Measurements from ENCODE around the gene CKM.
"Not testable (repeated sequence)": the region's sequence is repeated elsewhere in the genome, so short reads cannot be mapped to it uniquely, and the experiment has no call there.

CKM gene

DNA sequence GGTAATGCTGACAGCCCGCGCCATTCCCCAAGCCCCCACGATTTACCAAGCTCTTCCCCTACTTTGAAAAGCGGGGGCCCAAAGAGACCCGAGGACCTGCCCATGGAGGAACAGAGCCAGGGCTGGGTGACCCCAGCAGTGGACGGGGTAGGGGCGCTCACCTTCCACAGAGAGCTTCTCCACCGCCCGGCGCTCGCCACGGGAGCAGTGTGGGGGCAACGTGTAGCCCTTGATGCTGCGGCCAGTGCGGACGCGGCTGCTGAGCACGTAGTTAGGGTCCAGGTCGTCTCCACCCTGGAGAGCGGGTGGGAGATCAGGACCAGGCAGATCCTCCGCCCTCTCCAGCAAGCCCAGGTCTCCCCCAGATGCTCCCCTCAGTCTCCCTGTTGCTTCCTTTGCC lies 7.4 kb downstream of the CKM start:
- no peak overlapping the region for H3K9ac ChIP-seq (ENCODE audit: low read length in 2 of 2)
- no peaks in the 10 kb centered on the region for H3K36me3 ChIP-seq (ENCODE audit: control insufficient read depth in 2 of 2, insufficient read depth in 2 of 2, low read length in 2 of 2)
- peaks cover 2 to 4% of the 10 kb centered on the region in 2 donors for H3K27me3 ChIP-seq (ENCODE audit: control insufficient read depth in 1 of 2, insufficient read depth in 2 of 2, low read length in 2 of 2)
- H3K27ac ChIP-seq (ENCODE audit: low read length) = no peak overlapping the region
- H3K9me3 ChIP-seq (ENCODE audit: control insufficient read depth in 2 of 2, low read length in 2 of 2) = no peaks in the 10 kb centered on the region
- H3K4me3 ChIP-seq (ENCODE audit: low read length in 2 of 2) = no peak overlapping the region
- no peaks in the 10 kb centered on the region for H3K4me1 ChIP-seq (ENCODE audit: control insufficient read depth, insufficient read depth, low read length)

DNA sequence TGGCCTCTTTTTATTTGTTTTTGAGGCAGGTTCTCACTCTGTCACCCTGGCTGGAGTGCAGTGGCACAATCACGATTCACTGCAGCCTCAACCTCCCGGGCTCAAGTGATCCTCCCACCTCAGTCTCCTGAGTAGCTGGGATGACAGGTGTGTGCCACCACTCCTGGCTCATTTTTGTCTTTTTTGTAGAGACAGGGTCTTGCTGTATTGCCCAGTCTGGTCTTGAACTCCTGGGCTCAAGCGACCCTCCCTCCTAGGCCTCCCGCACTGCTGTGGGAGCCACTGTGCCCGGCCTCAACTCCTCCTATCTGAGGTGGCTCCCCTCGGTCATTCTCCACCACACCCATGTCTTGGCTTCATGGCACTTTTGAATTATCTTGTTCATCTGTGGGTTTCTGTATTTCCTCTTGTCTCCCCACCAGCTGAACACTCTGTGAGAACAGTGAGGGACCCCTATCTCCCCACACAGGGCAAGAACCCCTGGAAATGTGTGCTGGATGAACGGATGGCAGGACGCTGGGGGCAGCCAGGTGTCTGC lies 7.9 kb downstream of the CKM start:
- Histone ChIP-seq H3K4me1 (ENCODE audit: control insufficient read depth, insufficient read depth, low read length) (no peaks in the 10 kb centered on the region), H3K9me3 (ENCODE audit: control insufficient read depth in 2 of 2, low read length in 2 of 2) (no peaks in the 10 kb centered on the region), H3K9ac (ENCODE audit: low read length in 2 of 2) (no peak overlapping the region), H3K27me3 (ENCODE audit: control insufficient read depth in 1 of 2, insufficient read depth in 2 of 2, low read length in 2 of 2) (peaks cover 2 to 4% of the 10 kb centered on the region in 2 donors), H3K36me3 (ENCODE audit: control insufficient read depth in 2 of 2, insufficient read depth in 2 of 2, low read length in 2 of 2) (no peaks in the 10 kb centered on the region), H3K4me3 (ENCODE audit: low read length in 2 of 2) (no peak overlapping the region), H3K27ac (ENCODE audit: low read length) (no peak overlapping the region)

DNA sequence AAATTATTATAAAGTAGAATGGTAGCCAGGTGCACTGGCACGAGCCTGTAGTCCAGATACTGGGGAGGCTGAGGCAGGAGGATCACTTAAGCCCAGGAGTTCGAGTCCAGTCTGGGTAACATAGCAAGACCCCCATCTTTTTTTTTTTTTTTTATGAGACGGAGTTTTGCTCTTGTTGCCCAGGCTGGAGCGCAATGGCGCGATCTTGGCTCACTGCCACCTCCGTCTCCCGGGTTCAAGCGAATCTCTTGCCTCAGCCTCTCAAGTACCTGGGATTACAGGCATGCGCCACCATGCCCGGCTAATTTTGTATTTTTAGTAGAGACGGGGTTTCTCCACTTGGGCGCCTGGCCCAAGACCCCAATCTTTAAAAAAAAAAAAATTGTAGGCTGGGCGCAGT lies 10.4 kb downstream of the CKM start:
- not testable (repeated sequence) for H3K27me3 ChIP-seq (ENCODE audit: control insufficient read depth in 1 of 2, insufficient read depth in 2 of 2, low read length in 2 of 2); H3K4me3 ChIP-seq (ENCODE audit: low read length in 2 of 2); H3K9me3 ChIP-seq (ENCODE audit: control insufficient read depth in 2 of 2, low read length in 2 of 2); H3K9ac ChIP-seq (ENCODE audit: low read length in 2 of 2); H3K36me3 ChIP-seq (ENCODE audit: control insufficient read depth in 2 of 2, insufficient read depth in 2 of 2, low read length in 2 of 2); H3K27ac ChIP-seq (ENCODE audit: low read length); H3K4me1 ChIP-seq (ENCODE audit: control insufficient read depth, insufficient read depth, low read length)

DNA sequence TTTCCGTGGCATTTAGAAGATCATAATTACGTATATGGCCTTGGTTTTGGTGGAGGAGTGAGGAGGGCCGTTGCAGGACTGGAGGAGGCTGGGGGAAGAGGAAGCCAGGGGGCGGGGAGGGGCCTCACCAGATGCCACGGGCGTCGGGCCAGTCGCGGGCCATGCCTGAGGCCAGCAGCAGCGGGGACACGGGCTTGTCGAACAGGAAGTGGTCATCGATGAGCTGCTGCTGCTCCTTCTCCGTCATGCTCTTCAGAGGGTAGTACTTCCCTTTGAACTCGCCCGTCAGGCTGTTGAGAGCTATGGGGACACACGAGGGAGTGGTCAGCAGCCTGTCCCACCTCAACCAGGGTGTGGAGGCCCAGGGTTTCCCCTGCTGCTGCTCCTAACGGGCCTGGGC lies 11.1 kb downstream of the CKM start:
- Histone ChIP-seq H3K4me1 (ENCODE audit: control insufficient read depth, insufficient read depth, low read length) (peaks cover 3% of the 10 kb centered on the region), H3K4me3 (ENCODE audit: low read length in 2 of 2) (no peak overlapping the region), H3K9ac (ENCODE audit: low read length in 2 of 2) (no peak overlapping the region), H3K27me3 (ENCODE audit: control insufficient read depth in 1 of 2, insufficient read depth in 2 of 2, low read length in 2 of 2) (peaks cover 0 to 6% of the 10 kb centered on the region in 2 donors), H3K36me3 (ENCODE audit: control insufficient read depth in 2 of 2, insufficient read depth in 2 of 2, low read length in 2 of 2) (no peaks in the 10 kb centered on the region), H3K9me3 (ENCODE audit: control insufficient read depth in 2 of 2, low read length in 2 of 2) (no peaks in the 10 kb centered on the region), H3K27ac (ENCODE audit: low read length) (no peak overlapping the region)

DNA sequence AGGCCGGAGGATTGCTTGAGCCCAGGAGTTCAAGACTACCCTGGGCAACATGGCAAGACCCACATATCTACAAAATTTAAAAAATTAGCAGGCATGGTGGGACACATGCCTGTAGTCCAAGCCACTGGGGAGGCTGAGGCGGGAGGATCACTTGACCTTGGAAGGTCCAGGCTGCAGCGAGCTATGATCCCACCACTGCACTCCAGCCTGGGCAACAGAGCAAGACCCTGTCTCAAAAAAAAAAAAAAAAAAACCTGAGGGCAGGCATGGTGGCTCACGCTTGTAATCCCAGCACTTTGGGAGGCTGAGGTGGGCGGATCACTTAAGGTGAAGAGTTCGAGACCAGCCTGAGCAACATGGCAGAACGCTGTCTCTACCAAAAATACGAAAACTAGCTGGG lies 13.4 kb downstream of the CKM start:
- not testable (repeated sequence) for H3K9ac ChIP-seq (ENCODE audit: low read length in 2 of 2); H3K27me3 ChIP-seq (ENCODE audit: control insufficient read depth in 1 of 2, insufficient read depth in 2 of 2, low read length in 2 of 2); H3K36me3 ChIP-seq (ENCODE audit: control insufficient read depth in 2 of 2, insufficient read depth in 2 of 2, low read length in 2 of 2); H3K27ac ChIP-seq (ENCODE audit: low read length); H3K9me3 ChIP-seq (ENCODE audit: control insufficient read depth in 2 of 2, low read length in 2 of 2); H3K4me3 ChIP-seq (ENCODE audit: low read length in 2 of 2); H3K4me1 ChIP-seq (ENCODE audit: control insufficient read depth, insufficient read depth, low read length)

DNA sequence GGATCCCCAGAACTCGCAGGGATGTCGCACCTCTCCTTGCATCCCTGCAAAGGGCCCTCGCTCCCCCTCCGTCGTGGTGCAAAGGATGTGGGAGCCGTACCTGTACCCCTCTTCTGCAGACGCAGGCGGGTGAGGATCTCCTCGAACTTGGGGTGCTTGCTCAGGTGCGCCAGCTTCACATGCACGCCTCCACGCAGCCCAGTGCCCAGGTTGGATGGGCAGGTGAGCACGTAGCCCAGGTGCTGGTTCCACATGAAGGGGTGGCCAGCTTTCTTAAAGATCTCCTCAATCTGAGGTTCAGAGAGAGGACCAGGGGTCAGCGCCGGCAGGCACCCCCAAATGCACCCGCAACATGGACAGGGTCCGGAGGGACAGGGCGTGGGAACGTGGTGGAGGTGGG lies 15.3 kb downstream of the CKM start:
- no peaks in the 10 kb centered on the region for H3K36me3 ChIP-seq (ENCODE audit: control insufficient read depth in 2 of 2, insufficient read depth in 2 of 2, low read length in 2 of 2)
- no peak overlapping the region for H3K4me3 ChIP-seq (ENCODE audit: low read length in 2 of 2)
- H3K27me3 ChIP-seq (ENCODE audit: control insufficient read depth in 1 of 2, insufficient read depth in 2 of 2, low read length in 2 of 2) = peaks cover 0 to 2% of the 10 kb centered on the region in 2 donors
- no peaks in the 10 kb centered on the region for H3K9me3 ChIP-seq (ENCODE audit: control insufficient read depth in 2 of 2, low read length in 2 of 2)
- H3K4me1 ChIP-seq (ENCODE audit: control insufficient read depth, insufficient read depth, low read length) = peaks cover 3% of the 10 kb centered on the region
- no peak overlapping the region for H3K27ac ChIP-seq (ENCODE audit: low read length)
- H3K9ac ChIP-seq (ENCODE audit: low read length in 2 of 2) = no peak overlapping the region

DNA sequence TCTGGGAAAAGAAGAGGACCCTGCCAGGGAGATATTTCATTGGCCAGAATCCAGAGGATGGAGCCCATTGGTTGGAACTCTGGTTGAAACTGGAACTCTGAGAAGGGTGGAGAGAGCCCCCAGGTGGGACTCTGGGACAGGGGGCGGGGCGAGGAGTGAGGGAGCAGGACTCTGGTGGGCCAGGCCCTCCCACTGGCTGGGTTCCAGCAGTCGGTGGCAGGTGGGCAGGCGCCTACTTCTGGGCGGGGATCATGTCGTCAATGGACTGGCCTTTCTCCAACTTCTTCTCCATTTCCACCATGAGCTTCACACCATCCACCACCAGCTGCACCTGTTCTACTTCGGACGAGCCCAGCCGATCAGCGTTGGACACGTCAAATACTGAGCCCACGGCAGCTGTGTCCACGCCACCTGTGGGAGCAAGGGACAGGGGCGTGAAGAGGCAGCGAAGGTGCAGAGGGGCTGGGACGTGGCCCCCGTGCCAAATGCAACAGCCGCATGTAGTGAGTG lies 16.1 kb downstream of the CKM start:
- Histone ChIP-seq H3K9me3 (ENCODE audit: control insufficient read depth in 2 of 2, low read length in 2 of 2) (no peaks in the 10 kb centered on the region), H3K36me3 (ENCODE audit: control insufficient read depth in 2 of 2, insufficient read depth in 2 of 2, low read length in 2 of 2) (no peaks in the 10 kb centered on the region), H3K9ac (ENCODE audit: low read length in 2 of 2) (no peak overlapping the region), H3K4me3 (ENCODE audit: low read length in 2 of 2) (no peak overlapping the region), H3K27ac (ENCODE audit: low read length) (no peak overlapping the region), H3K27me3 (ENCODE audit: control insufficient read depth in 1 of 2, insufficient read depth in 2 of 2, low read length in 2 of 2) (peaks cover 0 to 2% of the 10 kb centered on the region in 2 donors), H3K4me1 (ENCODE audit: control insufficient read depth, insufficient read depth, low read length) (peaks cover 3% of the 10 kb centered on the region)

DNA sequence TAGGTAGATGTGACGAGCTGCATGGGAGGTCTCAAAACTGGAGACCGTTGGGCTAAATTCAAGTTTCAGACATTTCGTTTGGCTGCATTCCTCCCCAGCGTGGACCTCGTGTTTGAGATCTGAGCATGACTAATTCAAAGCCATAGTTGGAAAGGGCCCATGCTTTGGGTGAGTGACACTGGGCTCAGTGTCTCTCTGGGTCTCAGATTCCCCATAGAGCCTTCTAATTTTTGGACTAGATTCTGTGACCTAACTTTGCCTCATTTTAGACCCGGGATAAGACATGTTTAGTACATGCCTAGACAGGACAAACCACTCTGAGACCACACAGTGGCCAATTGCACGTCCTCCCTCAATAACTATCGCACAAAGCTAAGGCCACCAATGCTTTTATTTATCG lies 16.6 kb downstream of the CKM start:
- Histone ChIP-seq H3K4me1 (ENCODE audit: control insufficient read depth, insufficient read depth, low read length) (peaks cover 3% of the 10 kb centered on the region), H3K27me3 (ENCODE audit: control insufficient read depth in 1 of 2, insufficient read depth in 2 of 2, low read length in 2 of 2) (peaks cover 0 to 2% of the 10 kb centered on the region in 2 donors), H3K9me3 (ENCODE audit: control insufficient read depth in 2 of 2, low read length in 2 of 2) (no peaks in the 10 kb centered on the region), H3K36me3 (ENCODE audit: control insufficient read depth in 2 of 2, insufficient read depth in 2 of 2, low read length in 2 of 2) (no peaks in the 10 kb centered on the region), H3K9ac (ENCODE audit: low read length in 2 of 2) (no peak overlapping the region), H3K4me3 (ENCODE audit: low read length in 2 of 2) (no peak overlapping the region), H3K27ac (ENCODE audit: low read length) (no peak overlapping the region)

DNA sequence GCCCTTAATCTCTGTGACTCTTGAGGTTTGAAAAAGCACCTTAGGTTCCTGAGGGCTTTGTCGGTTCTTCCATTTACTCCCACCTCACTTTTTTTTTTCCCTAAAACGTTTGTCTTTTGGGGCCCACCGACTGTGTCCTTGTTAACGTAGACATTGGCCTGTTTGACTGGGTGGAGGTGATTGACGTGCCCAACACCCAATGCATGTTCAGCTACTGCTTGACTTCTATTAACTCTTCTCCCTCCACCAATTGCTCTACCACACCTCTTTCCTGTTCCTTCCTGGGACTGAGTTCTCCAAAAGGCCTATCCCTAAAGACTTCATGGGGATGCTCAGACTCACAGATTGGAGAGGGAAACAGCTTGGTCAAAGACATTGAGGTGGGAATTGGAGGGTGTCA lies 17.3 kb downstream of the CKM start:
- Histone ChIP-seq H3K36me3 (ENCODE audit: control insufficient read depth in 2 of 2, insufficient read depth in 2 of 2, low read length in 2 of 2) (no peaks in the 10 kb centered on the region), H3K4me3 (ENCODE audit: low read length in 2 of 2) (no peak overlapping the region), H3K4me1 (ENCODE audit: control insufficient read depth, insufficient read depth, low read length) (peaks cover 6% of the 10 kb centered on the region), H3K27ac (ENCODE audit: low read length) (no peak overlapping the region), H3K27me3 (ENCODE audit: control insufficient read depth in 1 of 2, insufficient read depth in 2 of 2, low read length in 2 of 2) (peaks cover 0 to 2% of the 10 kb centered on the region in 2 donors), H3K9me3 (ENCODE audit: control insufficient read depth in 2 of 2, low read length in 2 of 2) (no peaks in the 10 kb centered on the region), H3K9ac (ENCODE audit: low read length in 2 of 2) (no peak overlapping the region)

DNA sequence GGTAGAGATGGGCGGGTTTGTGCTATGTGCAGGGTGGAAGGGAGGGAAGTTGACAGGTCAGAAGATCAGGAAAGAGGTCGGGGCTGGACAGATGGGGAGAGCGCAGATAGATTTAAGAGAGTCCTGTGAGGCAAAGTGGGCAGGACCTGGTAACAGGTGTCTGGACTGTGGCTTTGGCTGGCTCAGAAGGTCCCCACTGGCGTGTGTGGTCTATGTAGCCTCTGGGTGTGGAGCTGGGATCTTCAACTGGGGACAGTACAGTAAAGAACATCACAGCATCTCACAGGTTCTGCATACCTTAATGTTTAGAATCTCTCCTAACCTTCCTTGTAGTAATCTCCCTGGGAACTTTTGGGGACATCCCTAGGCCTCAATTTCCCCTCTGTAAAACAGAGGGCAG lies 17.7 kb downstream of the CKM start:
- H3K27me3 ChIP-seq (ENCODE audit: control insufficient read depth in 1 of 2, insufficient read depth in 2 of 2, low read length in 2 of 2) = peaks cover 0 to 2% of the 10 kb centered on the region in 2 donors
- no peak overlapping the region for H3K9ac ChIP-seq (ENCODE audit: low read length in 2 of 2)
- H3K36me3 ChIP-seq (ENCODE audit: control insufficient read depth in 2 of 2, insufficient read depth in 2 of 2, low read length in 2 of 2) = no peaks in the 10 kb centered on the region
- H3K4me1 ChIP-seq (ENCODE audit: control insufficient read depth, insufficient read depth, low read length) = peaks cover 8% of the 10 kb centered on the region
- no peak overlapping the region for H3K4me3 ChIP-seq (ENCODE audit: low read length in 2 of 2)
- no peaks in the 10 kb centered on the region for H3K9me3 ChIP-seq (ENCODE audit: control insufficient read depth in 2 of 2, low read length in 2 of 2)
- no peak overlapping the region for H3K27ac ChIP-seq (ENCODE audit: low read length)

DNA sequence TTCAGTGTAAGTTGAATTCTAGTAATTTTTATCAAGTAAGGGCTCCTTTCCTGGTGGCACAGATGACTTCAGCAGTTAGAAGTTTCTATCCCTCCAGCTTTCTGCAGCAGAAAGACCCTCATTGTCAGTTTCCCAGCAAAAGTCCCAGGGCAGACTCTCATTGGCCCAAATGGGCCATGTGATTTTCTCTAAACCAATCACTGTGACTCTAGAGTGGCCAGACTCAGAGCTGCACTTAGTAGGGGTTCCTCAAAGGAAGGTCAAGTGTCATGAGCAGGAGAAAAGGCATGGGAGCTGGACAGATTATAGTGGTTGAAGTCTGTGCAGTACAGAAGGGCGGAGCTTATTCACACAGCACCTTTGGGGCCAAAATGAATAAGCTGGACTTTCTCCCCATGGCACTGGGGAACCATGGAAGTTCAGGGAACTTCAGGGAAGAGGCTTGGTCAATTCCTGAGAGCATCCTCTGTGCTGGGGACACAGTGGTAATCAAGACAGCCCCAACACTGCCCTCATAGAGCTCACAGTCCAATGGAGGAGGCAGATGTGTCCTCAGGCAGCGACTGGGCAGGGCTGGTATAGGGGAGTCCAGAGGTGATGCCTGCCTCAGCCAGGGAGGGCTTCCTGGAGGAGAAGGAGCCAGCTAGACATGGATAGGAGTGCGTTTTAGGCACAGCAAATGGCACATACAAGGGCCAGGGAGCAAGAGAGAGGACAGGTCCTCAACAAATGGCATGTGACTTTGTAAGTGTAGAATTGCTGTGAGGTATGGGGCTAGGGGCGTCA lies 18.3 kb downstream of the CKM start:
- Histone ChIP-seq H3K4me3 (ENCODE audit: low read length in 2 of 2) (no peak overlapping the region), H3K36me3 (ENCODE audit: control insufficient read depth in 2 of 2, insufficient read depth in 2 of 2, low read length in 2 of 2) (peaks cover under 1 to 2% of the 10 kb centered on the region in 2 donors), H3K9me3 (ENCODE audit: control insufficient read depth in 2 of 2, low read length in 2 of 2) (no peaks in the 10 kb centered on the region), H3K9ac (ENCODE audit: low read length in 2 of 2) (no peak overlapping the region), H3K27me3 (ENCODE audit: control insufficient read depth in 1 of 2, insufficient read depth in 2 of 2, low read length in 2 of 2) (peaks cover 0 to 2% of the 10 kb centered on the region in 2 donors), H3K27ac (ENCODE audit: low read length) (no peak overlapping the region), H3K4me1 (ENCODE audit: control insufficient read depth, insufficient read depth, low read length) (peaks cover 5% of the 10 kb centered on the region)

All from stomach smooth muscle (tissue), 2 donors.